DMS114 treated with DMSO at 0.1 percent for 48 hours (cell line): ENCODE results near the gene TWF2.
"Not testable (repeated sequence)": the region's sequence is repeated elsewhere in the genome, so short reads cannot be mapped to it uniquely, and the experiment has no call there.

ENCODE experiments used
- DNase-seq: peaks from one replicate; lab custom pipeline; 2025; ENCODE audit not compliant: unreplicated experiment; lab: John Stamatoyannopoulos, UW

The TWF2 gene

DNA sequence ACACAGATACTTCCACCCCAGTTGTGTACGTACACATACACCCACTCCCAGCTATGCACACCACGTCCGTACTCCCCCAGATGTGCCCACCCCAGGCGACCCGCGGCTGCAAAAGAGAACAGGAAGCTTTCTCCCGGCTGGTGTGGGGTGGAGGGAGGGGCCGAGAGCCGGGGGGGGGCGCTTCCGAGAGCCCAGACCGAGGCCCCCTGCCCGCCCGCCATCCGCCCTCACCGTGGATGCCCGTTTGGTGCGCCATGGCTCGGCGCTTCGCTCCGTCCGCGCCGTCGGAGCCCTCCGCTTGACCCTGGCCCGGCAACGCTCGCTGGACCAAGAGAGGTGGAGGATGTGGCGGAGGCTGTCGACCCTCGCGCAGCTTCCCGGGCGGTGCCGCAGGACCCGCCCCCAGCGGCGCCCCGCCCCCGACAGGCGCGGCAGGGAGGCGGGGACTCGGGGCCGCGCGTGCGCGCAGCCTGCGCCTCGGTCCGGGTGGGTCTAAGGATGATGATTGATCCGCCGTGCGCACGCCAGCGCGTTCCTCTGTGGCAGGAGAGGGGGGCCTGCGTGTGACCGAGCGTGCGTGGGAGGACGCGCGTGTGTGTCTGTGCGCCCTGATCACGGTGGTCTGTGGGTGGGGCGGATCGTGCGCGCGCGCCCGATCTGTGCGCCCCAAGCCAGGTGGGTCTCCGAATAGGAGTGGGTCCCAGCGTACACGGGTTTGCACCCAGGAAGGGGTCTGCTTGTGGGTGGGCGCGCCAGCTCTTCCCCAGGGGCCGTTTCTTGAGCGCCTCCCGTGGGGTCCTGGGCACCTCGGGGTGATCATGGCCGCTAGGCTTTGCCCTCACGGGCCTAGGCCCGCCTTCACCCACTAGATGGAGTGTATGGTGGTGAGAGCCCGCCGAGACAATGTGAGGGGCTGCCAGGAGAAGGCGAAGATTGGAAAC lies at the start of gene TWF2:
Gene TWF2 (minus strand): TSS at position 398 of the 941 bp plus-strand sequence. CDS start 142 bp downstream, at position 256.
- peak; percentile 46 for DNase-seq

DNA sequence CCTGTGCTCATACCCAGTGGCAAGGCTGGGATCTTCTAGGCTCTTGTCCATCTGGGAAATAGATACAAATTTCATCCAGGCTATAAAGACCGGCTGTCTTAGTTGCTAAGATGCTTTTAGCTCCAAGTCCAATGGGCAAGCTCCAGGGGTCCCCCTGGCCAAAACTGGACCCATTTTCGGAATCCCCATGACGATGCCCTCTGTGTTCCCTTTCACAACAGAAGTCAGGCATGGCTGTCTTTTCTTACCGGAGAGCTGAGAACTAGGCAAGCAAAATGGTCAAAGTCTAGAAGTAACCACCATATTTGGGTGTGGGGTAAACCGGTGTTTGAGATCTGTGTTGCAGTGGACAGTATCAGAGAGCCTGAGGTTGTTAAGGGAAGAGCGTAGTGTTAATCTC lies 49.7 kb upstream of the TWF2 start:
- no peak for DNase-seq

- no peak for DNase-seq
Measured at GRCh38 chr3:52286777-52287110, 47.8 kb upstream of the TWF2 start.

DNA sequence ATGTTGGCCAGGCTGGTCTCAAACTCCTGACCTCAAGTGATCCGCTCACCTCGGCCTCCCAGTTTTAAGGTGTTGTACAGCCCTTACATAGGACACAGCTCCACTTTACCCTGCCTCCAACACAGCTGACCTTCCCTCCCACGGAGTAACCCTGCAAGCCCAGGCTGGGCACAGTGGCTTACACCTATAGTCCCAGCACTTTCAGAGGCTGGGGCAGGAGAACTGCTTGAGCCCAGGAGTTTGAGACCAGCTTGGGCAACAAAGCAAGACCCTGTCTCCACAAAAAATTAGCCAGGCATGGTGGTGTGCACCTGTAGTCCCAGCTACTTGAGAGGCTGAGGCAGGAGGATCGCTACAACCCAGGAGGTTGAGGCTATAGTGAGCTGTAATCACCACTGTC lies 45.1 kb upstream of the TWF2 start:
- DNase-seq: not testable (repeated sequence)

DNA sequence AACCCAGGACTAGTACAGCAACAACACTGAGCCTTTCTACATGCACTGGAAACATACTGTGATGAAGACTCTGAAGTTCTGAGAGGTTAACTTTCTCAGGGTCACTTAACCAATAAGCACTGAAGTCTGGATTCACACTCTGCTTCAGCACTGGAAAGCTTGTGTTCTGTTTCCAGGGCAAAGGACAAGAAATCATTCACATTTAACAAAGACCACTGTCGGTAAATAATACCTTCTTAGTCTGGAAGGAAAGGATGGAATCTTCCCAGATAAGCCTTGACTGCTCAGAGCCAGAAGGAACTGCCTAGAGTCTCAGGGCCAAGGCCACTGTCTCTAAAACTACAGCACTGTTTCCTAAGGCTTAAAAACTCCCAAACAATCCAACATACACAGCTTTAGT lies 44.3 kb upstream of the TWF2 start:
- no peak for DNase-seq

- no peak for DNase-seq
Measured at GRCh38 chr3:52281981-52282801, 43.2 kb upstream of the TWF2 start.

- no peak for DNase-seq
Measured at GRCh38 chr3:52280050-52280461, 41.1 kb upstream of the TWF2 start.

DNA sequence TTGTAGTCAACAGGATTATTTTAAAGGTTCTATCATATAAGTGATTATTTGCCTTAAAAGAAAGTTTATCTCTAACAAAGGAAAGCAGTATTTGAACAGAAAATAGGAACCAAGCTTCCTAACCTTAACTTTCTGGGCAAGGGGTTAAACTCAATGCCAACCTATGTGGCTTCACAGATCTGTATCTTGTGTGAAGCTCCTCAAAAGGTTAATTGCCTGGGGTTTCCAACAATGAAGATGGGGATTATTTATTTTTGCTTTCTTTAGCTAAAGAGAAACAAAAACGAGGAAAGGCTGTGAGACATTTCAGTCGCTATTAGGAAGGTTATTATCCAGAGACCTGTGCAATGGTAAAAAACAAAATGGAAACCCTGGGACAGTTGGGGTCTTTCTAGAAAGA lies 40.6 kb upstream of the TWF2 start:
- DNase-seq: no peak

DNA sequence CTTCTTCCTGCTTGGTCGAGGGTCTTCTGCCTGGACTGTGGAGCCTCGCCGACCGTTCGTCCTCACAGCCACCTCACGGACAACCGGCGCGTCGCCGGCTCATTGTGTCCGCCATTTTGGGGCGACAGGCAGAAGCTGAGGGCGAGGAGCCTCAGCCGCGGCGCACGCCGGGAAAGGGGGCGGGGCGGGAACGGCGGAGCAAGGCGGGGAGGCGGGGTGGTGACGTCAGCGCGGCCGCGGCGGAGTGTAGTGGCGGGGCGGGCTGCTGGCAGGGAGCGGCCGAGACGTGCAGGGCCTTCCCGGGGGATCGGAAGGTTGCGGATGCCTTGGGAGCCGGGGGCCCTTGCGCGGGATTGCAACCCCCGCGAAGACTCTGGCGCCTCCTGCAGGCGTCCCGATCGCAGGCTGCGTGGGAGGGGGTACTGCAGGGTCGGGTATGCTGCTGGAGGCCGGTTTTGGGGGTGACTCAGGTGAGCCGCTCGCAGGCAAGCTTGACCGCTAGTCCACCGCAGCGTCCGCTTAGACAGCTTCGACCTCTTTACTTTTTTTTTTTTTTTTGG lies 39.6 kb upstream of the TWF2 start, which contains the start of gene WDR82:
Gene WDR82 (minus strand): TSS at position 140 of the 560 bp plus-strand sequence. CDS start 288 bp downstream, outside the sequence.
- DNase-seq: peak; percentile 81

- no peak for DNase-seq
Measured at GRCh38 chr3:52277972-52278509, 39.1 kb upstream of the TWF2 start.

DNA sequence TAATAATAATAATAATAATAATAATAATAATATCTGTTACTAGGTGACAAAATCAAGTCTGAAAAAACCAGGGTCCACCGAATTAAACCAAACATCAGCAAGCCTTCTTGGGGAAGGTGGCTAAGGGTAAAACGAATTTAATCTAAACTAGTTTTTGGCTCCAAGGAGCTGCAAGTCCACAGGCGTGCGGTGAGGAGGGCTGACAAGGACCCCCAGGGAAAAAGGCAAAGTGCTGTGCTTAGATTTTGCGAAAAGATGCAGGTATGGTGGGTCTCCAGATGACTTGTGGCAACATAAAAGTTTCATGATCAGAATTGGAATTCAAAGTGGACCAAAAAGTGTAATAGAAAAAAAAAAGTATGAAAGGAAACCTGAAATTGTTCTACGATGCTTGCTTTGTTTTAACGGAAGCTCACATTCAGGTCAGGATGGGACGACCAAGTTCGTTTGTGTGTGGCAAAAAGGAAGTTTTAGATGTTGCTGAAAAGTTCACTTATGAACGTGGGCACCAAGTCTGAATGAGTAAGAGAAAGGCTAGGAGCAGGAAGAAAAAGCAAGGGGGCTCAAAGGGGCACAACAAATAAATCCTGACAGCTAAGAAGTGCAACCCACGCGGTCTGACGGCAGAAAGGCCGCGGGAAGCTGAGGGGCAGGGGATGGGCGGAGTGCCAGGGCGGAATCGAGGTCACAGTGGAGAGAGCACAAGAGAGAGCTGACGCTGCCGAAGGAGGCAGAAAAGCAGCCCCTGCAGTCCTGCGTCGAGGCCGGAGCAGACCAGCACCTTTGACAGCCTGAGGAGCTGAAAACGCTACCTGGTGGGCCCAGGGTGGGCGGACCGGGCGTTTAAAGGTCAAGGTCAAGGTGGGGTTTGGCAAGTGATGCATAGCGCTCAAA lies 38.4 kb upstream of the TWF2 start:
- peak; percentile 28 for DNase-seq

- DNase-seq: not testable (repeated sequence)
Measured at GRCh38 chr3:52274781-52275180, 35.8 kb upstream of the TWF2 start.

DNA sequence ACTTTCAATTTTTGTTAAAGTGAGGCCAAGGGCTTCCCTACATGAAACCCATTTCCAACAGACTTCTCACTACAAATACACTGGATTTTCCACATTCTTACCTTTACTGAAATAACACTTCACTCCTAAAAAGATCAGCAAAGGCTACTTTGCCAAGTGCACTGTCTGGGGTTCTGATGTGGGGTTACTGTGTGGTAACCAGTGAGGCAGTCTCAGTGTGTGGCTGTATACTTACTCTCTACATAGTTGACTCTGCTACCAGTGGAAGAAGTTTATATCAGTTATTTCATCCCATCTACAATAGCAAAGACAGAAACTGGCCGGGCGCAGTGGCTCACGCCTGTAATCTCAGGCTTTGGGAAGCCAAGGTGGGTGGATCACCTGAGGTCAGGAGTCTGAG lies 33.9 kb upstream of the TWF2 start:
- DNase-seq: no peak

- not testable (repeated sequence) for DNase-seq
Measured at GRCh38 chr3:52272172-52272571, 33.2 kb upstream of the TWF2 start.

GRCh38 chr3:52270252-52270754 lies 31.3 kb upstream of the TWF2 start:
- no peak for DNase-seq

GRCh38 chr3:52269776-52270175 lies 30.8 kb upstream of the TWF2 start:
- DNase-seq: no peak

- DNase-seq: no peak
Measured at GRCh38 chr3:52268036-52268435, 29.1 kb upstream of the TWF2 start.

DNA sequence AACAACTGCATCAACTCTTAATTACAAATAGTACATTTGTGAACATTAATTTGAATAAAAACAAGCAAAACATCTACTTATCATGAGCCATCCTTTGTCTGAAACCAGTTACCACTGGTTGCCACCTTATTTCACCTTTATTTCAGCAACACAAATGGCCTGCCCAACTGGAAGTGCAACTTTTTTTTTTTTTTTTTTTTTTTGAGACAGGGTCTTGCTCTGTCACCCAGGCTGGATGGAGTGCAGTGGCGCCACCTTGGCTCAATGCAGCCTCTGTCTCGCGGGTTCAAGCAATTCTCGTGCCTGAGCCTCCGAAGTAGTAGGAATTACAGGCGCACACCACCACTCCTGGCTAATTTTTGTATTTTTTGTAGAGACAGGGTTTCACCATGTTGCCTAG lies 26.4 kb upstream of the TWF2 start:
- no peak for DNase-seq

- DNase-seq: no peak
Measured at GRCh38 chr3:52262447-52262846, 23.5 kb upstream of the TWF2 start.

DNA sequence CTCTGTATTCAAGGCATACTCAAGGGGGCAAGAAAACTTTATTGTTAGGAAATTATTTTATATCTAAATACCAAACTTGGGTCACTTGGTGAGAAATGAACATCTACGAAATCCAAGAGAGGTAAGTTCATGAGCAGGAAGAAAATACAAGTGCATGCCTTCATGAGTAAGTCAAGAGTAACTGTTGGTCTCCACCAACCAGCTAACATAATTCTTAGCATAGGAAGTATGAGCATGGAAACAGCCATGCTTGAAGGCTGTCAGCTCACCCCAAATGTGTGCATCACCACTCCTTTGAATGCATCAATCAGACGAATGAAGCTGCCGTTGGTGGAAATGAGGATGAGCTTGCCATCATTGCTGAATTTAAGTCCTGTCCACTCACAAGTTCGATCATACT lies 20.5 kb upstream of the TWF2 start:
- DNase-seq: no peak
